GM12878 (cell line): ENCODE results near the gene DDC. TPM values are rescaled to one million over a fixed set of nuclear protein-coding genes. Genes with fewer than 3 reads are reported as not detected.

Source experiments
- ATAC-seq: fragments of 200-7000 bp; cut with Tn5 transposase; 3 replicates; pipeline ENCODE4 v1.9.1; 2020; ENCODE audit warnings: mild to moderate bottlenecking, moderate library complexity
- BruUV-seq: library from RNA; stranded (reverse); fragments of 400-500 nt; replicated peaks from 2 replicates; lab custom pipeline; 2021; lab: Mats Ljungman, UMichigan
- CTCF ChIA-PET: fragments of 300-600 bp; sonication (Branson Sonifier 250); formaldehyde crosslinking; extraction: SDS; loops from one replicate; lab custom pipeline; 2021; ENCODE audit warnings: inconsistent platforms; lab: Yijun Ruan, JAX
- POLR2A ChIA-PET: fragments of 350-600 bp; formaldehyde crosslinking; extraction: SDS; loops from one replicate; lab custom pipeline; 2021; ENCODE audit warnings: inconsistent platforms; lab: Charles Lee
- RAD21 ChIA-PET: fragments of 300-600 bp; sonication (Branson Sonifier 250); formaldehyde crosslinking; loops from one replicate; lab custom pipeline; 2023; ENCODE audit warnings: antibody characterized with exemption; ENCODE audit not compliant: unreplicated experiment; lab: Charles Lee
- SMC1A ChIA-PET: fragments of 300-600 bp; sonication (Branson Sonifier 250); formaldehyde crosslinking; loops from one replicate; lab custom pipeline; 2023; ENCODE audit not compliant: unreplicated experiment, uncharacterized antibody; lab: Charles Lee
- DNase-seq: peaks from one replicate; pipeline ENCODE4 v3.0.0-alpha.2; 2011; ENCODE audit warnings: low read depth, low spot score
- FAIRE-seq: peaks from 3 replicates; lab custom pipeline; 2011; peaks lifted over from hg19 to GRCh38; lab: Jason Lieb, UNC
- H2AFZ ChIP-seq: 2 replicates; pipeline ENCODE4 v1.6.0; 2011; ENCODE audit warnings: low read depth, low read length, control low read depth; ENCODE audit not compliant: control insufficient read depth
- H3K27ac ChIP-seq: 2 replicates; pipeline ENCODE4 v1.5.1; 2011; ENCODE audit warnings: control low read depth; ENCODE audit not compliant: control insufficient read depth, insufficient read depth
- H3K27me3 ChIP-seq, 2 experiments: replicated peaks in 1 of 2; 2 replicates each; pipeline versions ENCODE4 v1.6.0 to v1.6.1; 2011; ENCODE audit warnings: low read length in 1 of 2; ENCODE audit not compliant: control insufficient read depth in 2 of 2, insufficient read depth in 2 of 2
- H3K36me3 ChIP-seq, 2 experiments: 2 replicates each; pipeline ENCODE4 v1.5.1; 2011; ENCODE audit warnings: low read length in 1 of 2; ENCODE audit not compliant: control insufficient read depth in 2 of 2, insufficient read depth in 2 of 2
- H3K4me1 ChIP-seq: 2 replicates; pipeline ENCODE4 v1.6.1; 2011; ENCODE audit warnings: mild to moderate bottlenecking, low read length, moderate library complexity, mixed read lengths; ENCODE audit not compliant: control insufficient read depth, insufficient read depth
- H3K4me2 ChIP-seq: 2 replicates; pipeline ENCODE4 v1.6.0; 2011; ENCODE audit warnings: control low read depth; ENCODE audit not compliant: control insufficient read depth, insufficient read depth
- H3K4me3 ChIP-seq: fragments of 200-600 bp; sonication (generic); 2 replicates; pipeline ENCODE4 v1.5.1; 2016
- H3K79me2 ChIP-seq: 2 replicates; pipeline ENCODE4 v1.6.0; 2011; ENCODE audit warnings: low read length; ENCODE audit not compliant: control insufficient read depth, insufficient read depth
- H3K9ac ChIP-seq: 2 replicates; pipeline ENCODE4 v1.8.0; 2011; ENCODE audit warnings: low read length, control low read depth, mixed read lengths; ENCODE audit not compliant: control insufficient read depth, insufficient read depth
- H3K9me3 ChIP-seq: replicated peaks from 3 replicates; pipeline ENCODE4 v1.5.1; 2011; ENCODE audit warnings: mild to moderate bottlenecking, low read length; ENCODE audit not compliant: control insufficient read depth, insufficient read depth
- H4K20me1 ChIP-seq: 2 replicates; pipeline ENCODE4 v1.6.0; 2011; ENCODE audit not compliant: control insufficient read depth, insufficient read depth
- ASH2L ChIP-seq: fragments of 300-600, 200-600 bp; sonication (generic); IDR thresholded peaks from 2 replicates; pipeline ENCODE4 v1.6.1; 2017; ENCODE audit warnings: low read depth, mild to moderate bottlenecking, borderline replicate concordance
- NFXL1 ChIP-seq: fragments of 450-650 bp; IDR thresholded peaks from 2 replicates; pipeline ENCODE4 v1.6.1; 2017; ENCODE audit warnings: antibody characterized with exemption, mild to moderate bottlenecking, borderline replicate concordance
- POU2F2 ChIP-seq: IDR thresholded peaks from 3 replicates; pipeline ENCODE4 v1.6.1; 2011; ENCODE audit warnings: low read depth, mild to moderate bottlenecking, low read length, borderline replicate concordance
- SIX5 ChIP-seq: IDR thresholded peaks from 2 replicates; pipeline ENCODE4 v1.6.1; 2011; ENCODE audit warnings: mild to moderate bottlenecking, low read depth, low read length, moderate library complexity; ENCODE audit not compliant: severe bottlenecking
- SMAD5 ChIP-seq: IDR thresholded peaks from 2 replicates; pipeline ENCODE4 v1.6.1; 2016; ENCODE audit warnings: antibody characterized with exemption, low read depth
- SMARCA5 ChIP-seq: fragments of 450-650 bp; IDR thresholded peaks from 2 replicates; pipeline ENCODE4 v1.6.1; 2017; ENCODE audit warnings: mild to moderate bottlenecking
- SP1 ChIP-seq: IDR thresholded peaks from one replicate; pipeline ENCODE4 v1.6.1; 2011; ENCODE audit warnings: low read depth, low read length
- TCF12 ChIP-seq: IDR thresholded peaks from 2 replicates; pipeline ENCODE4 v1.6.1; 2011; ENCODE audit warnings: low read depth, mild to moderate bottlenecking, low read length
- WGBS: methylation state at CpG from one replicate; pipeline ENCODE4 v1.1.6; 2016; ENCODE audit warnings: low lambda C conversion rate; ENCODE audit not compliant: insufficient replicate concordance, insufficient coverage; ENCODE audit errors: missing lambda C conversion rate; 5-methylcytosine and 5-hydroxymethylcytosine counted together
- in situ Hi-C: fragments of 300-500 bp; cut with MboI; formaldehyde crosslinking; loops from 9 replicates; pipeline ENCODE4 v1.14.3; 2018; ENCODE audit warnings: mixed read lengths
- intact Hi-C: fragments of 100-400 bp; cut with micrococcal nuclease; formaldehyde crosslinking; loops from one replicate; pipeline ENCODE4 v1.14.2; 2022; ENCODE audit not compliant: unreplicated experiment
- polyA plus RNA-seq, 11 experiments: library from polyadenylated mRNA; depleted of rRNA in 4 of 11; unstranded in 6 of 11; stranded (reverse) in 5 of 11; fragments of >200 nt; fragmentation: Nextera tagmentation in 4 of 11; fragmentation: Illumina TruSeq in 1 of 11; extraction: Ambion mirVana in 4 of 11; extraction: Trizol in 1 of 11; gene quantifications; 1 replicate in 1 of 11; 2 replicates in 10 of 11; pipeline versions ENCODE4 v1.2.1 to v1.2.3, GENCODE V29; 2011 to 2016; ENCODE audit warnings: inconsistent platforms in 2 of 11, missing spikeins in 2 of 11, low read depth in 1 of 11
- total RNA-seq, 4 experiments: library from RNA; depleted of rRNA in 3 of 4; stranded (reverse); fragments of >200 nt in 3 of 4; fragmentation: Illumina TruSeq in 1 of 4; extraction: Trizol in 1 of 4; gene quantifications; 2 replicates each; pipeline versions ENCODE4 v1.2.1 to v1.2.3, GENCODE V29; 2013 to 2021
- TF ChIP-seq, protein P1 (sequence below): IDR thresholded peaks from 2 replicates; pipeline ENCODE4 v1.6.1; 2012; ENCODE audit warnings: low read length, inconsistent platforms
- TF ChIP-seq, protein P2 (sequence below): fragments of 450-650 bp; IDR thresholded peaks from 2 replicates; pipeline ENCODE4 v1.6.1; 2017; ENCODE audit warnings: borderline replicate concordance

DDC gene
- total and polyA plus RNA-seq, 10 of the 15 experiments (the other 5 are each of a cell fraction or from before 2014, with no cell fraction given), result not detected

- Histone ChIP-seq H3K4me1 (peaks cover 16% of the 10 kb centered on the region), H4K20me1 (no peaks in the 10 kb centered on the region), H3K36me3 (peaks cover 0 to 2% of the 10 kb centered on the region in 2 experiments; a peak in 2 of 4 replicates), H2AFZ (no peak overlapping the region; the same call in 1 of the 2 replicates), H3K79me2 (peaks cover 16% of the 10 kb centered on the region), H3K27ac (peak overlapping the region; percentile 28; the same call in 1 of the 2 replicates), H3K9me3 (no peaks in the 10 kb centered on the region), H3K27me3 (no peaks in the 10 kb centered on the region; a peak in 1 of 4 replicates), H3K9ac (peak overlapping the region; percentile 58), H3K4me3 (peak overlapping the region; percentile 77), H3K4me2 (peak overlapping the region; percentile 85)
- DNase-seq (no peak), FAIRE-seq (no peak), ATAC-seq (peak; percentile 11)
- WGBS, result 1% methylated on average over 5 of the region's 5 CpGs
- RAD21 ChIA-PET, result interaction anchor here (1.4 to 2.9 kb wide), 3 partner anchors 32 to 306 kb away, joined by 3 to 17 read pairs (median 3); no protein-coding TSS in a partner anchor
- no TSS peak for BruUV-seq
- TF ChIP-seq ASH2L (no peak), TCF12 (no peak), POU2F2 (no peak), SMARCA5 (no peak), NFXL1 (no peak), SP1 (no peak), SIX5 (no peak), SMAD5 (no peak)
- TF ChIP-seq, protein P1, sequence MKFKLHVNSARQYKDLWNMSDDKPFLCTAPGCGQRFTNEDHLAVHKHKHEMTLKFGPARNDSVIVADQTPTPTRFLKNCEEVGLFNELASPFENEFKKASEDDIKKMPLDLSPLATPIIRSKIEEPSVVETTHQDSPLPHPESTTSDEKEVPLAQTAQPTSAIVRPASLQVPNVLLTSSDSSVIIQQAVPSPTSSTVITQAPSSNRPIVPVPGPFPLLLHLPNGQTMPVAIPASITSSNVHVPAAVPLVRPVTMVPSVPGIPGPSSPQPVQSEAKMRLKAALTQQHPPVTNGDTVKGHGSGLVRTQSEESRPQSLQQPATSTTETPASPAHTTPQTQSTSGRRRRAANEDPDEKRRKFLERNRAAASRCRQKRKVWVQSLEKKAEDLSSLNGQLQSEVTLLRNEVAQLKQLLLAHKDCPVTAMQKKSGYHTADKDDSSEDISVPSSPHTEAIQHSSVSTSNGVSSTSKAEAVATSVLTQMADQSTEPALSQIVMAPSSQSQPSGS, result no peak
- TF ChIP-seq, protein P2, sequence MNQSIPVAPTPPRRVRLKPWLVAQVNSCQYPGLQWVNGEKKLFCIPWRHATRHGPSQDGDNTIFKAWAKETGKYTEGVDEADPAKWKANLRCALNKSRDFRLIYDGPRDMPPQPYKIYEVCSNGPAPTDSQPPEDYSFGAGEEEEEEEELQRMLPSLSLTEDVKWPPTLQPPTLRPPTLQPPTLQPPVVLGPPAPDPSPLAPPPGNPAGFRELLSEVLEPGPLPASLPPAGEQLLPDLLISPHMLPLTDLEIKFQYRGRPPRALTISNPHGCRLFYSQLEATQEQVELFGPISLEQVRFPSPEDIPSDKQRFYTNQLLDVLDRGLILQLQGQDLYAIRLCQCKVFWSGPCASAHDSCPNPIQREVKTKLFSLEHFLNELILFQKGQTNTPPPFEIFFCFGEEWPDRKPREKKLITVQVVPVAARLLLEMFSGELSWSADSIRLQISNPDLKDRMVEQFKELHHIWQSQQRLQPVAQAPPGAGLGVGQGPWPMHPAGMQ, result no peak
- CTCF ChIA-PET, result interaction anchor here (1.8 to 3.6 kb wide), 4 partner anchors 18 to 307 kb away, joined by 6 to 15 read pairs (median 8); no protein-coding TSS in a partner anchor
- in situ Hi-C loops, result no loop called here
- intact Hi-C loops, result no loop called here
- SMC1A ChIA-PET, result interaction anchor here (1.2 to 2.4 kb wide), 4 partner anchors 25 to 332 kb away, joined by 3 to 6 read pairs (median 4); no protein-coding TSS in a partner anchor
- POLR2A ChIA-PET, result interaction anchor here (0.6 kb wide), 1 partner anchor 42 kb away, joined by 3 read pairs; no protein-coding TSS in a partner anchor
Observed at GRCh38 chr7:50449501-50449880, 115.7 kb downstream of the DDC start.
